IPS DF 19.7 (cell line): Measurements from ENCODE around the gene SSX2IP.
"Not testable (repeated sequence)": the region's sequence is repeated elsewhere in the genome, so short reads cannot be mapped to it uniquely, and the experiment has no call there.

Source experiments
- DNase-seq: peaks from one replicate; pipeline ENCODE4 v3.0.0-alpha.2; 2013; ENCODE audit warnings: low read depth, low spot score

SSX2IP gene

GRCh38 chr1:84677415-84678099 lies 12.7 kb downstream of the SSX2IP start:
- DNase-seq, result no peak

- no peak for DNase-seq
These were observed 14.6 kb downstream of the SSX2IP start for GRCh38 chr1:84675631-84676030.

GRCh38 chr1:84675106-84675505 lies 15.2 kb downstream of the SSX2IP start:
- no peak for DNase-seq

GRCh38 chr1:84674705-84675104 lies 15.6 kb downstream of the SSX2IP start:
- no peak for DNase-seq

- no peak for DNase-seq
These were observed 16.2 kb downstream of the SSX2IP start for GRCh38 chr1:84674021-84674420.

GRCh38 chr1:84672080-84672854 lies 18.0 kb downstream of the SSX2IP start:
- no peak for DNase-seq

GRCh38 chr1:84669831-84670230 lies 20.4 kb downstream of the SSX2IP start:
- no peak for DNase-seq

GRCh38 chr1:84668185-84668584 lies 22.1 kb downstream of the SSX2IP start:
- no peak for DNase-seq

- DNase-seq, result no peak
These were observed 24.5 kb downstream of the SSX2IP start for GRCh38 chr1:84665703-84666317.

- DNase-seq, result no peak
These were observed 37.1 kb downstream of the SSX2IP start for GRCh38 chr1:84653130-84653677.

- no peak for DNase-seq
These were observed 45.8 kb downstream of the SSX2IP start for GRCh38 chr1:84644472-84644871.

- no peak for DNase-seq
These were observed 47.1 kb downstream of the SSX2IP start for GRCh38 chr1:84643183-84643582.

- DNase-seq, result no peak
These were observed 47.5 kb downstream of the SSX2IP start for GRCh38 chr1:84642774-84643173.

- DNase-seq, result not testable (repeated sequence)
These were observed 50.5 kb downstream of the SSX2IP start for GRCh38 chr1:84639731-84640130.

- DNase-seq, result no peak
These were observed 54.8 kb downstream of the SSX2IP start for GRCh38 chr1:84635429-84635828.

- DNase-seq, result no peak
These were observed 55.6 kb downstream of the SSX2IP start for GRCh38 chr1:84634536-84635205.

- DNase-seq, result no peak
These were observed 57.4 kb downstream of the SSX2IP start for GRCh38 chr1:84632673-84633434.

- DNase-seq, result no peak
These were observed 58.1 kb downstream of the SSX2IP start for GRCh38 chr1:84632137-84632536.

- DNase-seq, result no peak
These were observed 65.4 kb downstream of the SSX2IP start for GRCh38 chr1:84624876-84625275.

- DNase-seq, result no peak
These were observed 68.7 kb downstream of the SSX2IP start for GRCh38 chr1:84621553-84621952.

- peak; percentile 30 for DNase-seq
These were observed 69.4 kb downstream of the SSX2IP start for GRCh38 chr1:84620720-84621313.
